Thyroid gland (tissue), 4 donors: ENCODE results near the gene CACNA1B. TPM values are rescaled to one million over a fixed set of nuclear protein-coding genes. Genes with fewer than 3 reads are reported as not detected.

ENCODE experiments used
- DNase-seq, 2 donors: peaks; one replicate each; pipeline ENCODE4 v3.0.0-alpha.2; 2019
- H3K27ac ChIP-seq, 3 donors: fragments of 200-600 bp; sonication (generic); 1 replicate in 2 of 3; 2 replicates in 1 of 3; pipeline ENCODE4 v1.5.1; 2016 to 2019; ENCODE audit warnings: mild to moderate bottlenecking in 1 of 3, moderate library complexity in 1 of 3
- H3K27me3 ChIP-seq: fragments of 200-600 bp; sonication (generic); one replicate; pipeline ENCODE4 v1.5.1; 2019
- H3K36me3 ChIP-seq, 2 donors: fragments of 200-600 bp; sonication (generic); one replicate each; pipeline ENCODE4 v1.5.1; 2016 to 2019
- H3K4me1 ChIP-seq, 2 donors: fragments of 200-600 bp; sonication (generic); one replicate each; pipeline ENCODE4 v1.5.1; 2017 to 2019
- H3K4me3 ChIP-seq, 3 donors: fragments of 200-600 bp; sonication (generic); replicated peaks in 1 of 3; 1 replicate in 2 of 3; 2 replicates in 1 of 3; pipeline ENCODE4 v1.5.1; 2016; ENCODE audit warnings: mild to moderate bottlenecking in 1 of 3
- H3K9me3 ChIP-seq: fragments of 200-600 bp; sonication (generic); one replicate; pipeline ENCODE4 v1.5.1; 2017
- CTCF ChIP-seq, 6 experiments: fragments of 200-600 bp in 3 of 6; fragments of 450-650 bp in 3 of 6; sonication (generic) in 3 of 6; IDR thresholded peaks; one replicate each; pipeline ENCODE4 v1.5.1; 2016 to 2019; ENCODE audit warnings: antibody characterized with exemption in 6 of 6, mild to moderate bottlenecking in 2 of 6, inconsistent platforms in 1 of 6, moderate library complexity in 1 of 6
- POLR2A ChIP-seq, 2 donors: fragments of 450-650 bp; IDR thresholded peaks; one replicate each; pipeline ENCODE4 v1.6.1; 2017; ENCODE audit warnings: antibody characterized with exemption in 2 of 2, mild to moderate bottlenecking in 2 of 2, moderate library complexity in 1 of 2
- WGBS, 2 donors: methylation state at CpG; one replicate each; pipeline ENCODE4 v1.1.5; 2017; 5-methylcytosine and 5-hydroxymethylcytosine counted together
- intact Hi-C: fragments of 100-400 bp; cut with DNase I; formaldehyde crosslinking; loops from one replicate; pipeline ENCODE4 v1.15.1; 2023
- total RNA-seq, 4 donors: library from RNA; depleted of rRNA; stranded (reverse); fragments of >200 nt; gene quantifications; one replicate each; pipeline ENCODE4 v1.2.3, GENCODE V29; 2016

Gene CACNA1B
- total RNA-seq, 4 donors from 2014 or later: 0.13 to 0.68 (median 0.35) TPM

DNA sequence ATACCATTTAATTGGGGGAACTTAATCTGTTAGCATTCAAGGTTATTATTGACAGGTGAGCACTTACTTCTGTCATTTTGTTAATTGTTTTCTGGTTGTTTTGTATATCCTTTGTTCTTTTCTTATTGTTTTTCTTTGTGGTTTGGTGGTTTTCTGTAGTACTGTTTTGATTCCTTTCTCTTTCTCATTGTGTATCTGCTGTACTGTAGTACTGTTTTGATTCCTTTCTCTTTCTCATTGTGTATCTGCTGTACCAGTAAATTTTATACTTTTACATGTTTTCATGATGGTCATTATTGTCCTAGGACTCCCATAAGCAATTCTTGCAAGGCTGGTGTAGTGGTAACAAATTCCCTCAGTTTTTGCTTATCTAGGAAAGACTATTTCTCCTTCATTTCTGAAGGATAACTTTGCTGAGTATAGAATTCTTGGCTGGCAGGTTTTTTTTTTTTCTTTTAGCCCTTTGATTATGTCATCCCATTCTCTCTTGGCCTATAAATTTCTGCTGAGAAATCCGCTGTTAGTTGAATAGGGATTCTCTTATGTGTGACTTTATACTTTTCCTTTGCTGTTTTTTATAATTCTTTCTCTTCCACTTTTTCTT, 24.1 kb upstream of the CACNA1B start:
- WGBS, 2 donors: 92 to 93% methylated on average over 1 of the region's 1 CpG
- intact Hi-C loops: no loop called here
- Histone ChIP-seq H3K4me1 (no peaks in the 10 kb centered on the region), H3K27ac (no peak overlapping the region), H3K27me3 (no peaks in the 10 kb centered on the region), H3K4me3 (no peak overlapping the region), H3K9me3 (no peaks in the 10 kb centered on the region), H3K36me3 (no peaks in the 10 kb centered on the region)
- no peak for DNase-seq
- TF ChIP-seq POLR2A (IDR thresholded peaks at IDR 0.05) (no peak), CTCF (IDR thresholded peaks at IDR 0.05) (no peak)

DNA sequence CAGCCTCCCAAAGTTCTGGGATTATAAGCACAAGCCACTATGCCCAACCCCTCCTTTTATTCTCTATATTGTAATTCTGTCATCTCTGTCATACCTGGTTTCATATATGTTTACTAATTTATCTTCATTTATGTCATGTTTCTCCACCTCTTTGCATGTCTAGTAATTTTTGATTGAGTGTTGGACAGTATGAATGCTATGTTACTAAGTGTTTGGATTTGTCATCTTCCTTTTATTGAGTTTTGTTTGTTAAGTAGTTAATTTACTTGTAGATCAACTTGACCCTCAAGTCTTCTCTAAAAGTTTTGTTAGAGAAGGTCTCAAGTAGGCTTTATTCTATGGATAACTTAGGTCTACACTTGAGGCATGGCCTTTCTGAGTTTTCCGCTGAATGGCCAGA, 17.2 kb upstream of the CACNA1B start:
- no peak overlapping the region for H3K4me3 ChIP-seq
- H3K4me1 ChIP-seq: no peaks in the 10 kb centered on the region
- no peaks in the 10 kb centered on the region for H3K36me3 ChIP-seq
- no peak overlapping the region for H3K27ac ChIP-seq
- no peaks in the 10 kb centered on the region for H3K9me3 ChIP-seq
- no peaks in the 10 kb centered on the region for H3K27me3 ChIP-seq
- DNase-seq: no peak
- WGBS, 2 donors: 94 to 100% methylated on average over 1 of the region's 1 CpG
- intact Hi-C loops: no loop called here
- no peak for TF ChIP-seq POLR2A (IDR thresholded peaks at IDR 0.05)
- no peak for TF ChIP-seq CTCF (IDR thresholded peaks at IDR 0.05)

DNA sequence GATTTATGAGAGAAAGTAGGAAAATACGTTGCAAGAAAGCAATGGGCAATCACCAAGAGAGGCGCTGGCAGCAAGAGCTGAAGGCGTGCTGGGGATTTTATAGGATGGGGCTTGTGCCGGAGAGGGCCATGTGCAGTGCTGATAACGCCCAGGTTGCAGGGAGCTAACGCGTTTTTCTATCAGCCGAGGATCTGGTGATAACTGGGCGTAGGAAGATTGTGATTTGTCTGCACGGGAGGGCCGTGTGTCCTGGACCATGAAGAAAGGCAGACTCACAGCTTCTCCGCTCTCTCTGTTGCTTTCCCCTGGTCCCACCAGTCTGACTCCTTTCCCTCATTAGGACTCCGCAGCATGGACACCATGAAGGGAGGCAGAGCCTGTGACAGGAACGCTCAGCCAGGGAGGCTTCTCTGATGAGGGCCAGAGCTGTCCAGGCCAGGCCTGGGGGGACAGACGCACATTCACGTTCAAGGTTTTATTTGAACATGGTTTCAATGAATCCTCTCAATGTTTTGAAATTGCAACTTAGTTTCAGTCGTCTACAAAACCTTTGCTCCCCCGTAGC, 11.9 kb upstream of the CACNA1B start:
- no peaks in the 10 kb centered on the region for H3K9me3 ChIP-seq
- no peak for TF ChIP-seq POLR2A (IDR thresholded peaks at IDR 0.05)
- TF ChIP-seq CTCF (IDR thresholded peaks at IDR 0.05): no peak
- H3K4me1 ChIP-seq: no peaks in the 10 kb centered on the region
- no peak overlapping the region for H3K4me3 ChIP-seq
- H3K27ac ChIP-seq: no peak overlapping the region
- DNase-seq: no peak
- intact Hi-C loops: no loop called here
- WGBS, 2 donors: 75 to 76% methylated on average over 17 to 18 of the region's 18 CpGs
- no peaks in the 10 kb centered on the region for H3K27me3 ChIP-seq
- H3K36me3 ChIP-seq: no peaks in the 10 kb centered on the region

GRCh38 chr9:137866226-137867141, 11.1 kb upstream of the CACNA1B start:
- WGBS, 2 donors: 48 to 51% methylated on average over 21 of the region's 21 CpGs

More at GRCh38 chr9:137866226-137867141, 11.1 kb upstream of the CACNA1B start:
- Histone ChIP-seq H3K27ac (no peak overlapping the region), H3K4me1 (no peaks in the 10 kb centered on the region), H3K36me3 (no peaks in the 10 kb centered on the region), H3K9me3 (no peaks in the 10 kb centered on the region), H3K4me3 (no peak overlapping the region), H3K27me3 (no peaks in the 10 kb centered on the region)
- intact Hi-C loops: no loop called here
- TF ChIP-seq POLR2A (IDR thresholded peaks at IDR 0.05): no peak
- no peak for TF ChIP-seq CTCF (IDR thresholded peaks at IDR 0.05)
- no peak for DNase-seq
